Neural cell (in vitro differentiated cells): ENCODE data around the gene B3GALT6. TPM values are rescaled to one million over a fixed set of nuclear protein-coding genes. Genes with fewer than 3 reads are reported as not detected.

ENCODE experiments used
- H2AFZ ChIP-seq: fragments of 200-600, 300-800 bp; sonication (generic), shearing (Covaris generic); 2 replicates; pipeline ENCODE4 v1.6.0; 2014; ENCODE audit warnings: low read depth, mild to moderate bottlenecking, antibody characterized with exemption, low read length, moderate library complexity
- H3F3A ChIP-seq: fragments of 200-600 bp; shearing (Covaris generic); 2 replicates; pipeline ENCODE4 v1.6.1; 2016; ENCODE audit warnings: mild to moderate bottlenecking, moderate library complexity, mixed read lengths, antibody characterized with exemption, low read length; ENCODE audit not compliant: insufficient read depth, poor library complexity, severe bottlenecking
- H3K27ac ChIP-seq: fragments of 200-600, 300-800 bp; sonication (generic), shearing (Covaris generic); 2 replicates; pipeline ENCODE4 v1.5.1; 2014; ENCODE audit warnings: mild to moderate bottlenecking, low read length, moderate library complexity
- H3K27me3 ChIP-seq: fragments of 300-800, 200-600 bp; sonication (generic), shearing (Covaris generic); 2 replicates; pipeline ENCODE4 v1.6.0; 2014; ENCODE audit warnings: mild to moderate bottlenecking, low read depth, low read length, moderate library complexity; ENCODE audit not compliant: insufficient read depth
- H3K36me3 ChIP-seq: fragments of 300-800, 200-600 bp; sonication (generic), shearing (Covaris generic); 2 replicates; pipeline ENCODE4 v1.5.1; 2014; ENCODE audit warnings: mild to moderate bottlenecking, antibody characterized with exemption, low read length, moderate library complexity; ENCODE audit not compliant: insufficient read depth
- H3K4me2 ChIP-seq: fragments of 300-800, 200-600 bp; sonication (generic), shearing (Covaris generic); 2 replicates; pipeline ENCODE4 v1.6.0; 2014; ENCODE audit warnings: mild to moderate bottlenecking, low read length
- H3K4me3 ChIP-seq: fragments of 300-800, 200-600 bp; sonication (generic), shearing (Covaris generic); 2 replicates; pipeline ENCODE4 v1.5.1; 2014; ENCODE audit warnings: mild to moderate bottlenecking, low read length, moderate library complexity
- H3K79me2 ChIP-seq: fragments of 200-600 bp; shearing (Covaris generic); replicated peaks from 2 replicates; pipeline ENCODE4 v1.6.0; 2014; ENCODE audit warnings: mild to moderate bottlenecking, low read length, moderate library complexity; ENCODE audit not compliant: insufficient read depth
- H3K9ac ChIP-seq: fragments of 300-800, 200-600 bp; sonication (generic), shearing (Covaris generic); 2 replicates; pipeline ENCODE4 v1.6.1; 2016; ENCODE audit warnings: mild to moderate bottlenecking, low read length, mixed read lengths
- H3K9me2 ChIP-seq: fragments of 200-600 bp; shearing (Covaris generic); 2 replicates; pipeline ENCODE4 v1.6.1; 2016; ENCODE audit warnings: mild to moderate bottlenecking, low read length, mixed read lengths; ENCODE audit not compliant: insufficient read depth
- H3K9me3 ChIP-seq: fragments of 200-600, 300-800 bp; sonication (generic), shearing (Covaris generic); 2 replicates; pipeline ENCODE4 v1.6.1; 2016; ENCODE audit warnings: mild to moderate bottlenecking, mixed run types, low read length, moderate library complexity, mixed read lengths
- H4K20me1 ChIP-seq: fragments of 200-600 bp; shearing (Covaris generic); 2 replicates; pipeline ENCODE4 v1.6.1; 2016; ENCODE audit warnings: mild to moderate bottlenecking, mixed run types; ENCODE audit not compliant: insufficient read depth
- CTCF ChIP-seq: fragments of 450-650 bp; IDR thresholded peaks from 2 replicates; pipeline ENCODE4 v1.5.1; 2014; ENCODE audit warnings: antibody characterized with exemption, mild to moderate bottlenecking, moderate library complexity; ENCODE audit not compliant: poor library complexity, severe bottlenecking
- EP300 ChIP-seq: fragments of 450-650 bp; conservative IDR thresholded peaks from 2 replicates; pipeline ENCODE4 v1.6.1; 2014; ENCODE audit warnings: antibody characterized with exemption, mild to moderate bottlenecking, moderate library complexity; ENCODE audit not compliant: poor library complexity, severe bottlenecking
- EZH2 ChIP-seq: fragments of 200-600, 300-800 bp; shearing (Covaris generic), sonication (generic); IDR thresholded peaks from 2 replicates; pipeline ENCODE4 v1.6.1; 2014; ENCODE audit warnings: antibody characterized with exemption, low read length, borderline replicate concordance, mild to moderate bottlenecking; ENCODE audit not compliant: insufficient read depth, poor library complexity, severe bottlenecking
- MXI1 ChIP-seq: fragments of 450-650 bp; conservative IDR thresholded peaks from 2 replicates; pipeline ENCODE4 v1.6.1; 2014; ENCODE audit warnings: antibody characterized with exemption, mild to moderate bottlenecking; ENCODE audit not compliant: poor library complexity, severe bottlenecking
- POLR2AphosphoS5 ChIP-seq: IDR thresholded peaks from 2 replicates; pipeline ENCODE4 v1.6.1; 2012
- RAD21 ChIP-seq: fragments of 450-650 bp; conservative IDR thresholded peaks from 2 replicates; pipeline ENCODE4 v1.6.1; 2014; ENCODE audit warnings: antibody characterized with exemption, mild to moderate bottlenecking, moderate library complexity
- REST ChIP-seq: IDR thresholded peaks from 2 replicates; pipeline ENCODE4 v1.6.1; 2012; ENCODE audit warnings: borderline replicate concordance
- SMC3 ChIP-seq: fragments of 450-650 bp; conservative IDR thresholded peaks from 2 replicates; pipeline ENCODE4 v1.6.1; 2014; ENCODE audit warnings: antibody characterized with exemption, mild to moderate bottlenecking, moderate library complexity; ENCODE audit not compliant: poor library complexity
- TAF1 ChIP-seq: IDR thresholded peaks from 2 replicates; pipeline ENCODE4 v1.6.1; 2012; ENCODE audit warnings: low read depth
- polyA plus RNA-seq: library from polyadenylated mRNA; depleted of rRNA; stranded (reverse); fragments of >200 nt; gene quantifications from 2 replicates; pipeline ENCODE4 v1.2.3, GENCODE V29; 2014

Gene B3GALT6
- polyA plus RNA-seq, 1 donor from 2014 or later = 46.5 TPM

GRCh38 chr1:1238702-1239178 is 6.7 kb downstream of the B3GALT6 start:
- TF ChIP-seq CTCF (no peak), POLR2AphosphoS5 (no peak), EP300 (no peak), MXI1 (no peak), REST (no peak), TAF1 (no peak), SMC3 (no peak), EZH2 (no peak), RAD21 (no peak)
- H4K20me1 ChIP-seq = no peaks in the 10 kb centered on the region
- H3K79me2 ChIP-seq = no peaks in the 10 kb centered on the region
- no peaks in the 10 kb centered on the region for H3F3A ChIP-seq
- H3K36me3 ChIP-seq = no peaks in the 10 kb centered on the region
- H3K4me2 ChIP-seq = no peak overlapping the region
- no peaks in the 10 kb centered on the region for H3K27me3 ChIP-seq
- no peaks in the 10 kb centered on the region for H3K9me3 ChIP-seq
- H3K9ac ChIP-seq = no peak overlapping the region
- no peaks in the 10 kb centered on the region for H3K9me2 ChIP-seq
- H3K4me3 ChIP-seq = no peak overlapping the region
- H2AFZ ChIP-seq = no peak overlapping the region
- no peak overlapping the region for H3K27ac ChIP-seq

GRCh38 chr1:1239227-1239613 is 7.2 kb downstream of the B3GALT6 start:
- TF ChIP-seq EP300 = no peak
- TF ChIP-seq SMC3 = no peak
- TF ChIP-seq EZH2 = no peak
- TF ChIP-seq REST = no peak
- H3K79me2 ChIP-seq = no peaks in the 10 kb centered on the region
- H3K9ac ChIP-seq = no peak overlapping the region
- H3K27ac ChIP-seq = no peak overlapping the region
- H3K27me3 ChIP-seq = no peaks in the 10 kb centered on the region
- H3K36me3 ChIP-seq = no peaks in the 10 kb centered on the region
- H3K4me2 ChIP-seq = no peak overlapping the region
- no peak overlapping the region for H2AFZ ChIP-seq
- no peaks in the 10 kb centered on the region for H4K20me1 ChIP-seq
- no peak overlapping the region for H3K4me3 ChIP-seq
- no peaks in the 10 kb centered on the region for H3F3A ChIP-seq
- H3K9me2 ChIP-seq = no peaks in the 10 kb centered on the region
- H3K9me3 ChIP-seq = no peaks in the 10 kb centered on the region
